CD4-positive, CD25-positive, alpha-beta regulatory T cell (primary cell): ENCODE results near the gene DMP1. TPM values are rescaled to one million over a fixed set of nuclear protein-coding genes. Genes with fewer than 3 reads are reported as not detected.

Experiments
- ATAC-seq, 2 donors: fragments of 150-1000 bp; cut with Tn5 transposase; one replicate each; pipeline ENCODE4 v1.10.0; 2021; ENCODE audit warnings: low read depth in 2 of 2, moderate number of reproducible peaks in 2 of 2, moderate library complexity in 1 of 2
- DNase-seq, 3 donors: peaks; one replicate each; pipeline versions ENCODE4 v3.0.0 to v3.0.0-alpha.2; 2012 to 2022; ENCODE audit warnings: mixed read lengths in 1 of 3
- H3K27ac ChIP-seq: one replicate; pipeline ENCODE4 v1.7.0; 2013; ENCODE audit warnings: mild to moderate bottlenecking, low read length; ENCODE audit not compliant: insufficient read depth, poor library complexity, severe bottlenecking
- H3K27me3 ChIP-seq: one replicate; pipeline ENCODE4 v1.7.0; 2013; ENCODE audit warnings: low read length; ENCODE audit not compliant: control insufficient read depth, insufficient read depth
- H3K36me3 ChIP-seq: one replicate; pipeline ENCODE4 v1.7.0; 2013; ENCODE audit warnings: mild to moderate bottlenecking, low read length, moderate library complexity; ENCODE audit not compliant: control insufficient read depth, insufficient read depth
- H3K4me1 ChIP-seq: 2 replicates; pipeline ENCODE4 v1.7.0; 2013; ENCODE audit warnings: mild to moderate bottlenecking, low read length; ENCODE audit not compliant: insufficient read depth, control insufficient read depth, poor library complexity, severe bottlenecking
- H3K4me3 ChIP-seq: one replicate; pipeline ENCODE4 v1.7.0; 2013; ENCODE audit warnings: low read depth, mild to moderate bottlenecking, low read length, moderate library complexity
- H3K9me3 ChIP-seq, 2 experiments: 1 replicate in 1 of 2; 2 replicates in 1 of 2; pipeline ENCODE4 v1.7.0; 2013; ENCODE audit warnings: low read length in 2 of 2, mild to moderate bottlenecking in 1 of 2, moderate library complexity in 1 of 2; ENCODE audit not compliant: control insufficient read depth in 2 of 2
- H3K27ac Mint-ChIP-seq, 3 donors: one replicate each; pipeline ENCODE4 v1.8.0; 2020 to 2022; ENCODE audit warnings: mild to moderate bottlenecking in 3 of 3, mixed read lengths in 3 of 3, moderate library complexity in 2 of 3
- H3K27me3 Mint-ChIP-seq: one replicate; pipeline ENCODE4 v1.8.0; 2022; ENCODE audit warnings: mild to moderate bottlenecking, mixed read lengths
- H3K36me3 Mint-ChIP-seq: one replicate; pipeline ENCODE4 v1.8.0; 2020; ENCODE audit warnings: mixed read lengths
- H3K4me1 Mint-ChIP-seq, 4 donors: one replicate each; pipeline ENCODE4 v1.8.0; 2020 to 2022; ENCODE audit warnings: mixed read lengths in 4 of 4, mild to moderate bottlenecking in 1 of 4
- H3K4me3 Mint-ChIP-seq, 4 donors: one replicate each; pipeline ENCODE4 v1.8.0; 2020 to 2022; ENCODE audit warnings: mild to moderate bottlenecking in 4 of 4, mixed read lengths in 4 of 4, moderate library complexity in 3 of 4
- H3K9me3 Mint-ChIP-seq, 7 donors: one replicate each; pipeline ENCODE4 v1.8.0; 2020 to 2022; ENCODE audit warnings: mixed read lengths in 7 of 7, mild to moderate bottlenecking in 3 of 7, moderate library complexity in 2 of 7
- polyA plus RNA-seq, 4 donors: library from polyadenylated mRNA; unstranded; fragments of 300-500 nt; fragmentation: Illumina TruSeq; gene quantifications; one replicate each; pipeline ENCODE4 v1.2.3, GENCODE V29; 2021
- total RNA-seq: library from RNA; stranded (reverse); gene quantifications from one replicate; pipeline ENCODE4 v1.2.3, GENCODE V29; 2022

DMP1 gene
- total and polyA plus RNA-seq, 5 donors from 2014 or later, result not detected

- Histone ChIP-seq H3K9me3 (no peaks in the 10 kb centered on the region), H3K4me1 (no peaks in the 10 kb centered on the region), H3K4me3 (no peak overlapping the region), H3K36me3 (no peaks in the 10 kb centered on the region), H3K27ac (no peak overlapping the region), H3K27me3 (no peaks in the 10 kb centered on the region)
- ATAC-seq (no peak), DNase-seq (no peak)
- Mint-ChIP-seq H3K4me3 (no peak overlapping the region), H3K27me3 (no peaks in the 10 kb centered on the region), H3K36me3 (no peaks in the 10 kb centered on the region), H3K27ac (no peak overlapping the region), H3K4me1 (no peaks in the 10 kb centered on the region), H3K9me3 (peaks cover 0 to 3% (median 0%) of the 10 kb centered on the region in 7 donors)
These were observed 25.4 kb upstream of the DMP1 start for GRCh38 chr4:87624698-87625097.

- H3K27ac ChIP-seq, result no peak overlapping the region
- H3K9me3 ChIP-seq, result no peaks in the 10 kb centered on the region
- H3K27me3 ChIP-seq, result no peaks in the 10 kb centered on the region
- no peak overlapping the region for H3K4me3 ChIP-seq
- Mint-ChIP-seq H3K27ac (no peak overlapping the region), H3K27me3 (no peaks in the 10 kb centered on the region), H3K9me3 (peaks cover 0 to 2% (median 1%) of the 10 kb centered on the region in 7 donors), H3K4me3 (no peak overlapping the region), H3K36me3 (no peaks in the 10 kb centered on the region), H3K4me1 (peaks cover 0 to 4% (median 0%) of the 10 kb centered on the region in 4 donors)
- no peaks in the 10 kb centered on the region for H3K4me1 ChIP-seq
- no peak for DNase-seq
- no peak for ATAC-seq
- no peaks in the 10 kb centered on the region for H3K36me3 ChIP-seq
These were observed 18.4 kb upstream of the DMP1 start for GRCh38 chr4:87631668-87632067.

- H3K4me3 ChIP-seq, result no peak overlapping the region
- Mint-ChIP-seq H3K4me3 (no peak overlapping the region), H3K4me1 (peaks cover 0 to 4% (median 0%) of the 10 kb centered on the region in 4 donors), H3K27ac (no peak overlapping the region), H3K36me3 (no peaks in the 10 kb centered on the region), H3K27me3 (no peaks in the 10 kb centered on the region), H3K9me3 (peaks cover 0 to 4% (median 1%) of the 10 kb centered on the region in 7 donors)
- no peaks in the 10 kb centered on the region for H3K27me3 ChIP-seq
- H3K36me3 ChIP-seq, result no peaks in the 10 kb centered on the region
- DNase-seq (no peak), ATAC-seq (no peak)
- no peaks in the 10 kb centered on the region for H3K4me1 ChIP-seq
- no peak overlapping the region for H3K27ac ChIP-seq
- H3K9me3 ChIP-seq, result no peaks in the 10 kb centered on the region
These were observed 17.6 kb upstream of the DMP1 start for GRCh38 chr4:87632469-87632868.

- no peaks in the 10 kb centered on the region for H3K9me3 ChIP-seq
- DNase-seq, result no peak
- Mint-ChIP-seq H3K36me3 (no peaks in the 10 kb centered on the region), H3K4me1 (peaks cover 0 to 4% (median 0%) of the 10 kb centered on the region in 4 donors), H3K9me3 (peaks cover 0 to 4% (median 1%) of the 10 kb centered on the region in 7 donors), H3K27me3 (no peaks in the 10 kb centered on the region), H3K4me3 (no peak overlapping the region), H3K27ac (no peak overlapping the region)
- ATAC-seq, result no peak
- H3K27ac ChIP-seq, result no peak overlapping the region
- H3K27me3 ChIP-seq, result no peaks in the 10 kb centered on the region
- H3K36me3 ChIP-seq, result no peaks in the 10 kb centered on the region
- H3K4me3 ChIP-seq, result no peak overlapping the region
- no peaks in the 10 kb centered on the region for H3K4me1 ChIP-seq
These were observed 16.8 kb upstream of the DMP1 start for GRCh38 chr4:87633243-87633642.

GRCh38 chr4:87644286-87644685 is 5.8 kb upstream of the DMP1 start:
- H3K27ac ChIP-seq, result no peak overlapping the region
- no peaks in the 10 kb centered on the region for H3K36me3 ChIP-seq
- no peaks in the 10 kb centered on the region for H3K4me1 ChIP-seq
- no peak overlapping the region for H3K4me3 ChIP-seq
- no peaks in the 10 kb centered on the region for H3K27me3 ChIP-seq
- H3K4me1 Mint-ChIP-seq, result no peaks in the 10 kb centered on the region
- peaks cover 0 to 3% (median under 1%) of the 10 kb centered on the region in 7 donors for H3K9me3 Mint-ChIP-seq
- no peaks in the 10 kb centered on the region for H3K9me3 ChIP-seq
- H3K27ac Mint-ChIP-seq, result no peak overlapping the region
- H3K4me3 Mint-ChIP-seq, result no peak overlapping the region
- H3K36me3 Mint-ChIP-seq, result no peaks in the 10 kb centered on the region
- H3K27me3 Mint-ChIP-seq, result peaks cover 9% of the 10 kb centered on the region
- ATAC-seq, result no peak
- DNase-seq, result no peak

GRCh38 chr4:87650938-87651337 is 858 bp downstream of the DMP1 start:
- Histone ChIP-seq H3K36me3 (no peaks in the 10 kb centered on the region), H3K27me3 (peaks cover 2% of the 10 kb centered on the region), H3K4me1 (no peaks in the 10 kb centered on the region), H3K4me3 (no peak overlapping the region), H3K27ac (no peak overlapping the region), H3K9me3 (no peaks in the 10 kb centered on the region)
- DNase-seq (no peak), ATAC-seq (no peak)
- Mint-ChIP-seq H3K36me3 (no peaks in the 10 kb centered on the region), H3K4me1 (no peaks in the 10 kb centered on the region), H3K4me3 (no peak overlapping the region), H3K9me3 (peaks cover 0 to 2% (median 0%) of the 10 kb centered on the region in 7 donors), H3K27me3 (peaks cover 15% of the 10 kb centered on the region), H3K27ac (no peak overlapping the region)

- Histone ChIP-seq H3K27ac (no peak overlapping the region), H3K36me3 (no peaks in the 10 kb centered on the region), H3K9me3 (no peaks in the 10 kb centered on the region), H3K4me1 (no peaks in the 10 kb centered on the region), H3K27me3 (peaks cover 2% of the 10 kb centered on the region), H3K4me3 (no peak overlapping the region)
- ATAC-seq (no peak), DNase-seq (no peak)
- Mint-ChIP-seq H3K4me3 (no peak overlapping the region), H3K27me3 (peaks cover 15% of the 10 kb centered on the region), H3K4me1 (no peaks in the 10 kb centered on the region), H3K9me3 (peaks cover 0 to 2% (median 0%) of the 10 kb centered on the region in 7 donors), H3K36me3 (no peaks in the 10 kb centered on the region), H3K27ac (no peak overlapping the region)
These were observed 1.9 kb downstream of the DMP1 start for GRCh38 chr4:87651941-87652340.

GRCh38 chr4:87654487-87655044 is 4.5 kb downstream of the DMP1 start:
- ATAC-seq, result no peak
- peaks cover 0 to 2% (median 0%) of the 10 kb centered on the region in 7 donors for H3K9me3 Mint-ChIP-seq
- no peaks in the 10 kb centered on the region for H3K36me3 ChIP-seq
- no peak overlapping the region for H3K27ac ChIP-seq
- no peak overlapping the region for H3K27ac Mint-ChIP-seq
- no peak for DNase-seq
- no peaks in the 10 kb centered on the region for H3K4me1 ChIP-seq
- H3K36me3 Mint-ChIP-seq, result no peaks in the 10 kb centered on the region
- no peak overlapping the region for H3K4me3 ChIP-seq
- no peaks in the 10 kb centered on the region for H3K4me1 Mint-ChIP-seq
- peaks cover 2% of the 10 kb centered on the region for H3K27me3 ChIP-seq
- H3K9me3 ChIP-seq, result no peaks in the 10 kb centered on the region
- no peak overlapping the region for H3K4me3 Mint-ChIP-seq
- H3K27me3 Mint-ChIP-seq, result peaks cover 4% of the 10 kb centered on the region
